Endothelial cell of hepatic sinusoid (primary cell): ENCODE results near the gene TMEM269.
"Not testable (repeated sequence)": the region's sequence is repeated elsewhere in the genome, so short reads cannot be mapped to it uniquely, and the experiment has no call there.

Experiments used
- in situ Hi-C: cut with HindIII; loops from 2 replicates; pipeline ENCODE4 v1.10.0; 2017; ENCODE audit warnings: low sequenced_read_pairs

Gene TMEM269

GRCh38 chr1:42748021-42748420 lies 36.8 kb upstream of the TMEM269 start:
- in situ Hi-C loops: no loop called here

GRCh38 chr1:42748461-42749410 lies 36.1 kb upstream of the TMEM269 start:
- in situ Hi-C loops: no loop called here

DNA sequence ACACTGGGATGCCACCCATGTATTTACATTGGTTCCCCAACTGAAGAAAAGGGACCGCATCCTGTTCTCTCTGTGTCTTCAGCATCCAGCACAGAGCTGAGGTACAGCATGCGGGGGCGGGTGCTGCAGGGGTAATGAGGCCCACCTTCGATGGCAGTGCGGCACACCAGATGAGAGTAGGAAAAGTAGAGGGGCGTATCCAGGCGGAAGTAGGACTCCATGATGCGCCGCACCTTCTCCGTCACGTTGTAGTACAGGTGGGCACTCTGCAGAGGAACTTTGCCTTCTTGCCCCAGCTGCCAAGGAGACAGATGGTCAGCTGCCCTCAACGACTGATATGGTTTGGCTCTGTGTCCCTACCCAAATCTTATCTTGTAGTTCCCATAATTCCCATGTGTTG lies 34.8 kb upstream of the TMEM269 start:
- in situ Hi-C loops: no loop called here

- in situ Hi-C loops: not testable (repeated sequence)
Measured at GRCh38 chr1:42751511-42752070, 33.2 kb upstream of the TMEM269 start.

DNA sequence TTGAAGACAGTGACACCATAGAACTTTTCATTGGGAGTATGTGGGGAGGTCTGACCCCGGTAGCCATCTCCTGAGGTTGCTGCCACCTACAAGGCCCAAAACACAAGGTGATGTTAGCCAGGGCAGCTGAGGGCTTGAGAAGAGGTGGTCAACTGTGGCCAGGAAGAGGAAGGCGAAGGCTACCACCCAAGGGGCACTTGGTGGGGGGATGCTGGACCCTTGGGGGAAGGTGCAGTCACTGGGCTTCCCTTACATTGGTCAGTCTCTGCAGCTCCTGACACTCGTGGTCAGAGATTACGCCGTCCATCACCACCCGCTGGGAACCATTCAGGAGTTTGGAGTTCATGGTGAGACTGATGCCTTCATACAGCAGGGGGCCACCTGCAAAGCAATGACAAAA lies 32.5 kb upstream of the TMEM269 start:
- in situ Hi-C loops: no loop called here

- in situ Hi-C loops: no loop called here
Measured at GRCh38 chr1:42753070-42753469, 31.7 kb upstream of the TMEM269 start.

- in situ Hi-C loops: no loop called here
Measured at GRCh38 chr1:42756956-42757891, 27.6 kb upstream of the TMEM269 start.

DNA sequence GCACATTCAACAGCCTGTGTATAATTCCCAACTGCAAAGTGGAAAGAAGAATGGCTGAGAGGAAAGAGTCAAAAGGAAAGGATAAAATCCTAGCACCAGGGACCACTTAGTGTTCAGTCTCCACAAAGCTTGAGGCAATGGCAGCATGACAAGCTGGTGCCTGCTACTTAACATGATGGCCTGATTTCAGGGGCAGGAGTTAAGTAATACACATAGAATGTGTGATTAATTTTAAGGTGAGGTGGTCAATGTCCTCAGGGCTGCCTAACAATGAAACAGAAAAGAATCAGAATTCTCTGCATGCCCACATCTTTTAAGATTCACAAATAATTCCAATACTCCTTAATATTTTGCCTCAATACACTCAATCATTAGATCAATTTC lies 26.9 kb upstream of the TMEM269 start:
- in situ Hi-C loops: no loop called here

GRCh38 chr1:42758641-42759040 lies 26.1 kb upstream of the TMEM269 start:
- in situ Hi-C loops: no loop called here

DNA sequence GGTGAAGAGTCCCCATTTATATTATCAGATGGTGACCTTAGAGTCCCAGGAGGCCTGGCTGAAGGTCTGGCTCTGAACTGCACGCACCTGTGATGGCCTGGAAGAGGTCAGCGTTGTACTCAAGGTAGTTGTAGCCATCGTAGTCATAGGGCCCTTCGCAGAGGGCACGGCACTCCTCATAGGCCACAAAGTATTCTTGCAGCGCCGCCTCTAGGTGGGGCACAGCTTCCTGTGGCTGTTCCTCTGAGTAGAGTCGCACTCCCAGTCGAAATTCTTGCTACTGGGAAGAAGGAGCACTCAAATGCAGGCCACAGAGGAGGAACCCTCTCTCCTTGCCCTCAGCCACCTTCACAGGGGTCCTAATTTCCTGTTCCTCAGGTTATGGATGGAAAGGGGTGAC lies 25.7 kb upstream of the TMEM269 start:
- in situ Hi-C loops: no loop called here

DNA sequence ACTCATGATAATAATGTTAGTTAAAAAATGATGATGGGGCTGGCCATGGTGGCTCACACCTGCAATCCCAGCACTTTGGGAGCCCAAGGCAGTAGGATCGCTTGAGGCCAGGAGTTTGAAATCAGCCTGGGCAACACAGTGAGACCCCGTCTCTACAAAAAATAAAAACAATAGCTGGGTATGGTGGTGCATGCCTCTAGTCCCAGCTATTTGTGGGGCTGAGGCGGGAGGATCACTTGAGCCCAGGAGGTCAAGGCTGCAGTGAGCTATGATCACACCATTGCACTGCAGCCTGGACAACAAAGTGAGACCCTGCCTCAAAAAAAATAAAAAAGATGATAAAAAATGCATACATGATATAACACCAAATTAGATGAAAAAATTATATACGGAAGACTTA lies 23.2 kb upstream of the TMEM269 start:
- in situ Hi-C loops: no loop called here

- in situ Hi-C loops: no loop called here
Measured at GRCh38 chr1:42762269-42762668, 22.5 kb upstream of the TMEM269 start.

- in situ Hi-C loops: no loop called here
Measured at GRCh38 chr1:42765269-42765668, 19.5 kb upstream of the TMEM269 start.

DNA sequence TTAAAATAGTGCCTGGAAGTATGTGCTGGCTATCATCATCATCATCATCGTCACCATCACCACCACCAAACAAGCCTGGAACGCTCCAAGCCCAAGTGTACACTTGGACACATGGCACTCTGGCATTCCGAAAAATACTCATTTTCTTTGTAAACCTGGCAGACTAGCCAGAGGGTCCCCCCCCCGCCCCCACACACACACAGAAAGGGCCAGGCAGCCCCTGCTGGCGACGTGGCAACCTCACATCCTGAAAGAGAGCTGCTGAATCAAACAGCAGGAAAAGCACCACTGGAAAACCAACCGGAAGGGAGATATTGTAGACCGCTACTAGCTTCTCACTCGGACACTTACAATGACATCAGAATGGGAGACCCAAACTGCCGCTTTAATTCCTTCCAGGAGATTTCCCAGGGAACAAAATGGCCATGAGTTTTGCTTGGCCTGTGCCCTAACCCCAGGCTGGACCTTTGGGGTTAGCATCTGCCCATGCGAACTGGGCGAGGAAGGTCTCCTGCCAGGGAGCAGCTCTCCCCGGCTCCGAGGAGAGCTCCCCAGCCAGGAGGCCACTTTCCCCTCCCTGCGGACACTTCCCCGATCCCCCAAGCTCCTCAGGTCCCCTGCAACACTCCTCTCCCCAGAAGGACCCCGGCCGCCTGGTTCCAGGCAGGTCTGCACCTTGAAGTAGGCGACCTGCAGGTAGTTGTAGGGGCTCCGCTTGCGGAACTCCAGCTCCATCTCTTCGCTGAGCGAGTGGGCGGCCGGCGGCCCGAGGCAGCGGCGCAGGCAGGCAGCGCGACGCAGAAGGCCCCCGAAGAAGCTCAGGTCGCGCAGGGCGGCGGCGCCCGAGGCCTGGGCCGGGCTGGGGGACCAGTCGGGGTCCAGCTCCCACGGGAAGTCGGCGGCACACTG lies 18.7 kb upstream of the TMEM269 start:
- in situ Hi-C loops: no loop called here

DNA sequence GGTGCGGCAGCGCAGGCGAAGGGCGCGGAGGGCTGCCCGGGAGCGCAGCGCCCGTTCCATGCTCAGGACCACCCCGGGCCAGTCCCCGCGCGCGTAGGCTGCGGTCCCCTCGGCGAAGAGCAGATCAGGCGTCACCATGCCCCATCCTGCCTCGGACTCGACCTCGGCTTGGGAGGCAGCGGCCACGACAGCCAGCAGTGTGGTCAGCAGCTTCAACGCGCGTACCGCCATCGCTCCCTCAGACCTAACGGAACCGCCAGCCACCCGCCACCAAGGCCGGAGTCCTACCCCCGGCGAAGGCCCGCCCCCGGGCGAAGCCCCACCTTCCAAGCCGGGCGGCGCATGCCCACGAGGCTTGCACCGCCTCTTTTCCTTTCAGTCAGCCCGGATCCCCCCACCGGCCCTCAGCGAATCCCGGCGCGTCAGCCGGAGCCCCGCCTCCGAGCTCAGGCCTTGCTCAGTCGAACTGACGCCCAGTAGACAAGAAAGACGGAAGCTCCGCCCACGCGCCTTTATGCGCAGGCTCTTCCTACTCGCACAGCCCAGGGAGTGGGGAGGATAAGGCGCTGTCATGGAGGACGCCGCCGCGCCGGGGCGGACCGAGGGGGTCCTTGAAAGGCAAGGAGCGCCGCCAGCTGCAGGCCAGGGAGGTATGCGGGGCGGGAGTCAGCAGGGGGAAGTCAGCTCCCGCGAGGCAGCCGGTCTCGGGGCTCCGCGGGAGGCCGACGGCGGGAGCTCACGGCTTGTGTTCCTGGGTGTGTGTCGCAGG lies 17.9 kb upstream of the TMEM269 start, which contains the start of the genes C1orf50 and P3H1:
Gene C1orf50, plus strand, starts transcription at position 509 of the 769 bp plus-strand sequence. Its CDS starts 63 bp downstream, at position 572.
Gene P3H1, minus strand, starts transcription at position 288 of the 769 bp plus-strand sequence. Its CDS starts 57 bp downstream, at position 231.
- in situ Hi-C loops: no loop called here

DNA sequence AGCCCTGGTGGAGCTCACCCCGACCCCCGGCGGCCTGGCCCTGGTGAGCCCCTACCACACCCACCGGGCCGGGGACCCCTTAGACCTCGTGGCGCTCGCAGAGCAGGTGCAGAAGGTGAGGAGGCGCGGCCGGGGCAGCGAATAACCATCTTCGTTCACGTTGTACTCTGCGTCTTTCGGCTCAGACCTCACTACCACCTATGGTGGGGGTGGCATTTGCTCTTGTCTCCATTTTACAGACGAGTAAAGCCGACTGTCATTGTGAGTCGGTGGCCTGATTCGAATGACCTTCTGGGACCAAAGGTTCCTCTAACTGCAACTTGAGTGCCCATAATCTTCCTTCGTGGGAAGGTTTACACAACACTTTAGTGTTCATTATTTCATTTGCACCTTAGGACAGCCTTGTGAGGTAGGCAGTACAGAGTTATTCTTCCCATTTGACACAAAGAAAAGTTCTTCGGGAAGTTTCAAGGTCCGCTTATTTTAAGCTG lies 17.2 kb upstream of the TMEM269 start:
- in situ Hi-C loops: no loop called here

GRCh38 chr1:42768172-42768571 lies 16.6 kb upstream of the TMEM269 start:
- in situ Hi-C loops: no loop called here

DNA sequence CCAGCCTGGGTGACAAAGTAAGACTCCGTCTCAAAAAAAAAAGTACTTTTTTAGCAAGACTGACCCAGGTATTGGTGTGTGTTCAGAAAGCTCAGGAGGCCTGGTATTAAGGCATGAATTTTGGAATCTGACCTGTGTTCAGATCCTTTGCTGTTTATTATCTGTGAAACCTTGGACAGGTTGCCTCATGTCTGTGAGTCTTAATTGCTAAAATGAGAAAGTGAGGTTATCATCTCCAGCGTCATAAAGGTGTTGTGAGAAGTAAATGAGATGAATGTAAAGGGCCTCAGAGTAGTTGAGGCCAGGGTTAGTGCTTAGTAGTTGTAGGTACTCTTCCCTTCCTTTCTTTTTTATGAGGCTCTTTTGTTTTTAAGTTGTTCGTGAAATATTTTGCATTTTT lies 15.0 kb upstream of the TMEM269 start:
- in situ Hi-C loops: no loop called here

- in situ Hi-C loops: no loop called here
Measured at GRCh38 chr1:42773420-42773819, 11.4 kb upstream of the TMEM269 start.
